GM21447 (cell line): ENCODE measurements around the gene RGP1.
A peak's percentile ranks its signal among the peaks of the same experiment; 100 is the strongest.

ENCODE experiments used
- ATAC-seq: cut with Tn5 transposase; IDR thresholded peaks from one replicate; pipeline ENCODE4 v1.9.1; 2021; ENCODE audit not compliant: unreplicated experiment

Gene RGP1

DNA sequence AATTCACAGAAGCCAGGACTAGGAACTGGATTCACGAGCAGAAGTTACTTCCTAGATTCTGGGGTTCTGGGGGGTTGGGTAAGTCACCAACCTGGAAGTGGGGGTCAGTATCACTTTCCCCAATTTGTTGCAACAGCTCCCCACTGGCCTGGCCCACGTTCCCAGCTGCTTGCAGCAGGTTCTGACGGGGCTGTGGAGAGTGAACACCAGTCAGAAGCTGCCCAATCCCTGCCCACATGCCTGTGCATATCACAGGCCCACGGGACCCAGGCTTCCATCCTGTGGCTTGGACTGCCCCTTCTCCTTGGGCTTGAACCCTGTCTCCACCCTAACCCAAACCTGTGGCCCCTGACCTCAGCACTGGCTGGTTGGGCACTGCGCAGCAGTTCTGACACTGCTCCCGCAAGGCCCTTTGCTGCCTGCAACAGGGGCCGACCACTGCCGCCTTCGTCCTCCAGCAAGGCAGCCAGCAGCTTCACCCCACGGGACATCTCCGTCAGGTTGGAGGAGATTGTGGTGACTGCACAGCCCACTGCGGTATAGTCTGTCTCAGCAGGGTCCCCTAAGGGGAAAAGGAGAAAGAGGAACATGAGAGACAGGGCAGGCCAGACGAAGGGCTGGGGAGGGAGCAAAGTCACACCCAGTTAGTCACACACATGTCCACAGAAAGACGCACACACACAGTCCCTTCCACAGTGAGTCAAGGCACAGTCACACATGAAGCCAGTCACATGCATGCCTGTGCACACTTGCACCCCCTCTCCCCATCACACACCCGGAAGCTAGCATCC is 30.2 kb upstream of the RGP1 start:
- ATAC-seq = no peak

DNA sequence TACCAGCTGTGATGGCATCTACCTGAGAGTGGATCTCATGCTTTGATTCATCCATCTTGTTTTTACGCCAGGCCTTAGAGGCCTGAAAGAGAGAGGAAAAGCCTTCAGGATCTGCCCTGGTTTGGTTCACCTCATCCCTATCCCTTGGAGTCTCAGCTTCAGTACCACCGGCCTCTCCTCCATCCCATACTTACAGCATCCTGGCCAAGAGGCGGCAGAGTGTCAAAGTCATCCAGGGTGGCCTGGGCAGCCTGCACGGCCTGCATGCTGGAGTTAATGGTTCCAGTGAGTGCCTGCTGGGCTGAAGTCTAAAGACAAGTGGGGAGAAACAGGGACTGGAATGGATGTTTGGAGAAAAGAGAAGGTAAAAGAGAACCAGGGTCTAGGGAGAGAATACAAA is 29.5 kb upstream of the RGP1 start:
- no peak for ATAC-seq

DNA sequence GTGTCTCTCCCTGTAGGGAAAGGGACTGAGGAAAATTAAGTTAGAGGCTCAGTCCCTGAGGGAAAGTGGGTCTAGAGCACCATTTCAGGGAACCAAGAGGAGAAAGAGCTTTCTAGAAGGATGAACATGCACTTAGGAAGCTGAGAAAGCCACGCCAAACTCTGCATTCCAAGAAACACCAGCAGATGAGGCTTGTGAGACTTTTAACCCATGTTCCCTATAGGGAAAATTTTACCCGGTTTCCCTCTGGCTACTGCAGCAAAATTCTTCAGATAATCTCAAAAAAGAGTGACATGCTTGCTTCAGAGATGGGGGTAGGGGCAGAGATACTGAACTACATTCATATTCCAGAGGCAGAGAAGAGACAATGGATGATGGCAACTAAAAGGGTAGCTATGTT is 25.7 kb upstream of the RGP1 start:
- ATAC-seq = no peak

DNA sequence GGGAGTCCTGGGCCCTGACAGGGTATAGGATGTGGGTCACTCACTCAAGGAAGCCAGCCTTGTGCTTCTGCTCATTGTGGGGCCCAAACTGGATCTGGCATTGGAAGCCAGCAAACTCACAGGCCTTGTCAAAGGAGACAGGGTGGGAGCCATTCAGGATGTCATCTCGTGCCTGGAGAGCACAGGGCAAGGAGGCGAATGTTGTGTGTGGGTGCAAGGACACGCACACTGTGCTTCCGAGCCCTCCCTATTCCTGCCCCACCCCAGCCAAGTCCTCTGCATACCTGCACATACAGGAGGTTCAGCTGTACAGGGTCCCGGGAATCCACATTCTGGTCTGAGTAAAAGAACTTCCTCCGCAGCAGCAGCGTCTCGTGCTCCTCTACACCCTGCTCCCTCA is 25.2 kb upstream of the RGP1 start:
- no peak for ATAC-seq

DNA sequence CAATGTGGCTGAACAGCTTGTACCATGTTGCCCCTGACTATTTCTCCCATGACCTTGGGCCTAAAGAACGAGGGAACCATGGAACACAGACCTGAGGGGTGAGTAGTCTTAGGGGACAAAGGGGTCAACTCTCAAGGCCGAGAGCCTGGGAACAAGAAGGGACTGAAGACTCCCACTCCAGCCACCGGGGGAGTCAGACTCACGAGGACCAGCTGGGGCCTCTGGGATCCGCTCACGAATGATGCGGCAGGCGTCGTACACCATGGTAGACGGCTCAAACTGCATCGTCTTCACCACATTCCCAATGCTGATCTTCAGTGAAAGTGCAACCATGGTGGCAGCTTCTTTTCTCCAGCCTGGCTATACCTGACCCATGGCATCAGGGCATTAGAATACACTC is 23.7 kb upstream of the RGP1 start:
- ATAC-seq = no peak

DNA sequence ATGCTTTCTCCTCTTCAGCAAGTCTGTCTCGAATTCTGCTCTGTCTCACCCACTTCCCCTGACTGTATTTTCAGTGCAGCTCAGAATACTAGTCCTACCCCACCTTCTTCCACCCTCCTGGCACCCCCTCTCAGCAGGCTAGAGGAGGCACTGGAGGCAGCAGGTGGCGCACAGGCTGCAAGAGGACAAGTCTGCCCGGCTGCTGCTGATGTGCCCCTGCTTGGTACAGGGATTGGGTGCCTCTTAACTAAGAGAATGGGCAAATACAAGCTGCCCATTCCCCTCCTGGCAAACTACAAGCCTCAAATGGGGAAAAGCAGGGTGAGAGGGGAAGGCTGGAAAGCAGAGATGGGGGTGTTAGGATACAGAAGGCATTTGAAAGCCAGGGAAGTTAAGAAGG is 22.2 kb upstream of the RGP1 start:
- no peak for ATAC-seq

DNA sequence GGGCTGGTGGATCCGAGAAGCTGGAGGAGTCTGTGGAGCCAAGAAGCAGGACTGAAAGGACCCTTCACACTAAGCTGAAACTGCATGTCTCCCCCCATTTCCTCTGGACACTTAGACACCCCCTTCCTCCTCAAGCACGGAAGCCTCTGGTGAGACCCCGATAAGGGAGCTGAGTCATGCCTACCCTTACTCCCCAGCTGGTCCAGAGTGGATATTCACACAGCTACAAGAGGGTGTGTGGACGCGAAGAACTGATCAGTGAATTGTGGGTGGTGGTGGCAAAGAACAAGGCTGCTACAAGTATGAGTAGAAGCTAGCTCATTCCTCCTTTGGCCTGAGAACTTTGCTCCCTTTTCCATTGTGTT is 21.4 kb upstream of the RGP1 start:
- no peak for ATAC-seq

DNA sequence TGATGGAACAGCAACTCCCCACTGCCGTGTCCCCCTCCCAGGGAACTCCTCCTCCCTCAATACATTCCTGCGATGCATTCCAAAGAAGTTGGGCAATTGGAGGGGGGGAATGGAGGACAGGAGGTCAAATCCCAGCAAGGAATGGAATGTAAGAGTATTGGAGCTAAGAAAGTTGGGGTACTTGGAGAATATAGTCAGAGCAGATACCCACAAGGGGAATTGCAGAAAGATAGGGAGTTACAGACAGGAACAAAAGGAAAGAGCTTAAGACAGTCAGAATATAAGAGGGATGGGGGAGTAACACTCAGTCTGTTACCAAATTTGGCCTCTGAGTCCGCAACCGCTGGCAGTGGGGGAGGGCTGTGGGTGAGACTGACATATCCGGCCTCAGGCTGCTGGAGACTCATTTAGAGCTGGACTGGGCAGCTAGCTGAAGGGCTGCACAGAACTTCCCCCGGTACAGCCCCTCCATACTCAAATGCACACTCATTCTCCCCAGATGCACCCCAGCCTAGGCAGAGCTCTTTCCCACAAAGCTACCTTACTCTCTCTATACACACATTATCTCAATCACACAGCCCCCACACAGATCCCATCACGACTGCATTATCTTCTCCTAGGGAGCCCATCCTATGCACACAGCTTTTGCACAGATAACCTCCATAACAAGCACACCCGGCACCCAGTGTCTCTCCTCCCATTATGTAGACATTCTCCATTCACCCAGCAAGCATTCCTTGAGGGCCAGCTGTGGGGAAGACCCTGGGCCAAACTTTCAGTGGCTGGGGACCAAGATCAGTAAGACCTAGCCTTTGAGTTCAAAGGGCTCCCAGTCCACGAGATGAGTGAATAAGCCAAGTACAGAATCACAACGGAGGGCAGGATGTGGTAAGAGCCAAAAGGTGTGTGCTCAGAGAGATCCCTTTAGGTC is 20.8 kb upstream of the RGP1 start:
- ATAC-seq = peak; percentile 20

DNA sequence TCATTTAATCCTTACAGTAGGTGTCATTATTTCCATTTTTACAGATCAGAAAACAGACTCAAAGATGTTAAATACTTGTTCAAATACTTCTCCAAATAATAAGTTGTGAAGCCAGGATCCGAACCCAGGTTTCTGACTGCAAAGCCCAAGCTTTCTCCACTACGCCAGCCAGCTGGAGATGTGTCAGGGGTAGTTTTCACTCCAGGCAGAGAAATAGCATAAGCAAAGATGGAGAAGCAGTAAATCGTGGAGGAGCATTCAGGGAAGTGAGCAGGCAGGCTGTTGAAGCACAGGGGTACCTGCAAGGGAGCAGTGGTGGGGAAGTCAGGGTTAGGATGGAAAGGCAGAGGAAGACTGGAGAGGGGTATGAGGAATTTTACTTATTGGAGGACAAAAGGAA is 20.0 kb upstream of the RGP1 start:
- no peak for ATAC-seq

DNA sequence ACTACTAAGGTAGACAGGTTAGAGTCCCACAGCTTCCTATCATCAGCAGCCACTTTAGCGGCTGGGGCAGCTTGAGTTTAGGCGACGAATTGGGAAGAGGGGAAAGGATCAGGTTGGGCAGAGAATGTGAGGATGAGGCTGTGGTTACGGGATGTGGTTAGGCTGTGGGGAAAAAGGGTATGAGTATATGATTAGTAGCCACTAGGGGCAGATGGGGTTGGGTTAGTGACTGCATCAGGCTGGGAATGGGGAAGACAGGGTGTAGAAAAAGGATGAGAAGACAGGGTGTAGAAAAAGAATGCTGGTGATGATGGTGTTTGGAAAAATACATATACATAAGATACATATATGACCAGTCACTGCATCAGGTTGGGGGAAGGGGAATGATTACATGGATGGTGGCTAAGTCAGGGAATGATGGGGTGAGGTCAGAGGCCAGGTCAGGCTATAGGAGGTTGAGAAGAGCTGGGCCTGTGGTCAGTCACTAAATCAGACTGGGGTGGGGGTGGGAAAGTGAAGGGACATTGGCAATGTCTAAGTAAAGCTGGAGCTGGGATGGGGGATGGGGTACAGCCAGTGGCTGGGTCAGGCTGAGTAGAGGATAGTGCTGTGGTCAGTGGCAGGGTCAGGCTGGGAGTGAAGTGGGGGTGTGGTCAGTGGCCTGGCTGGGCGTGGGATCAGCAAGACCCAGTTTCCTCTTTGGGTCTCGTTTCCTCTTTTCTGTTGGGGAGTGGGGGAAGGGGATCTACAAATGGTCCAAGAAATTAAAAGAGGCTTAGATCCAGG is 19.2 kb upstream of the RGP1 start:
- no peak for ATAC-seq

DNA sequence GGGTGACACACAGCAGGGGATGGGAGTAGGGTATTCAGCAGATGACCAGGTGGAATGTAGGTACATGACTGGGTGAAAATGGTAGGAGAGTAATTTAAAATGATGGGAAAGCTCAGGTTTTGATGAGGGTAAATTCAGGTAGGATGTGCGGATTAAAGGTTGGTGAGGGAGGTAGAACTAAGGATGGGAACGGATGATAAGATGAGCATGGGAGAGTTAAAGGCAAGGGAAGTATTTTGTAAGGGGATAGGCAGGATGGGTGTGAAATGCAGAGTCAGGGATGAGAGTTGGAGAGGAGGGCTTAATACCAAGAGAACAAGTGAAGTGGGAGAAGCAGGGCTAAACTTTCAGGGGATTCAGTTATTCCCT is 18.6 kb upstream of the RGP1 start:
- no peak for ATAC-seq

DNA sequence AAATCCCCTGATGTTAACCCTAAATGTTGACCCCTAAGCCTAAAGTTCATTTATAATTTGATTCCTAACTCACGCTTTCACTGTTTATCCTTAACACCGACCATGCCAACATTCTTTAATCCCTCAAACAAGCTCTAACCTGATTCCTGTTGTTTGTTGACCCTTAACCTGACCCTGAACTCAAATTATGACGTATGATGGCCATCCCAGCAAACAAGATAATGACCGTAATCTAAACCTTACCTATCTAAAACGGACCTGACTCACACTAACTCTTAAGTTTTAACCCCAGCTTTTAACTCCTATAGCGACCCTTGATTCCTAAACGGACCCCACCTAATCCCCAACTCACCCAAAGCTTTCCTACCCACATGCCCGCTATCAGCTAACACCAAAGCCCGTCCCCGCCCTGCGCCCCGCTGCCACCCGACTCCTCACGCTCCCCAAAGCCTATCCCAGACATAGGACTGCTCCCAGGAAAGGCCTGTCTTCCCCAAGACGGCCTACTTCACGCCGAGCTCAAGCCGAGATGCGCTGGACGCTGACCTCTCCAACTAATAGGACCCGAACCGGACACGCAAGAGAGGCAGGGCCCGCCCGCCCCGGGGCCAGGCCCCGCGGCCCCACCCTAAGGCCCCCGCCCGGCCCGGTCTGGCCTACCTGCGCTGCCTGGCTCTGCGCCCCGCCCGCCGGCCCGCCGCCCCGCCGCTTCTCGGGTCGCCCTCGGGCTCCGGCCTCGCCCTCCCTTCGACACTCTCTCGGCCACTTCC is 17.5 kb upstream of the RGP1 start:
- ATAC-seq = no peak

DNA sequence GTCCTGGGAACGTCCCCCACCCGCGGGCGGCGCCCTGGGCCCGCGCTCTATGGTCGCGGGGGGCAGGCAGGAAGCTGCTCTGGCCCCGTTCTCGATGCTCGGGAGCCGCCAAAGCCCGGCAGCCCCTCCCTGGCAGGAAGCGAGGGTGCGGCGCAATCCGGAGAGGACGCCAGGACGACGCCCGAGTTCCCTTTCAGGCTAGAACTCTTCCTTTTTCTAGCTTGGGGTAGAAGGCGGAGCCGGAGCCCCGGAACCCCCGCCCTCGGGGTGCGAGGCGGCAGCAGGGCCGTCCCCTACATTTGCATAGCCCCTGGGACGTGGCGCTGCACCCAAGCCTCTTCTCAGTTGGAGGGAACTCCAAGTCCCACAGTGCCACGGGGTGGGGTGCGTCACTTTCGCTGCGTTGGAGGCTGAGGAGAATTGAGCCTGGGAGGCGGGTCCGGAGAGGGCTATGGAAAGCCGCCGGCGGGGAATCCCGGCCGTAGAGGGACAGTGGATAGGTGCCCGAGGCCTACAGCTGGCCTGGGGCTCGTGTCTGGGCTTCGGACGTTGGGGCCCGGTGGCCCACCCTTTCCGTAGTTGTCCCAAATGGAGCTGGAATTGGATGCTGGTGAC is 16.8 kb upstream of the RGP1 start, which contains the start of the genes CREB3 and TLN1:
Gene CREB3 (plus strand): TSS at position 482 of the 615 bp plus-strand sequence. CDS start 107 bp downstream, at position 589.
Gene TLN1 (minus strand): TSS at position 11 of the 615 bp plus-strand sequence. CDS start 6,501 bp downstream, outside the sequence.
- peak; percentile 71 for ATAC-seq

DNA sequence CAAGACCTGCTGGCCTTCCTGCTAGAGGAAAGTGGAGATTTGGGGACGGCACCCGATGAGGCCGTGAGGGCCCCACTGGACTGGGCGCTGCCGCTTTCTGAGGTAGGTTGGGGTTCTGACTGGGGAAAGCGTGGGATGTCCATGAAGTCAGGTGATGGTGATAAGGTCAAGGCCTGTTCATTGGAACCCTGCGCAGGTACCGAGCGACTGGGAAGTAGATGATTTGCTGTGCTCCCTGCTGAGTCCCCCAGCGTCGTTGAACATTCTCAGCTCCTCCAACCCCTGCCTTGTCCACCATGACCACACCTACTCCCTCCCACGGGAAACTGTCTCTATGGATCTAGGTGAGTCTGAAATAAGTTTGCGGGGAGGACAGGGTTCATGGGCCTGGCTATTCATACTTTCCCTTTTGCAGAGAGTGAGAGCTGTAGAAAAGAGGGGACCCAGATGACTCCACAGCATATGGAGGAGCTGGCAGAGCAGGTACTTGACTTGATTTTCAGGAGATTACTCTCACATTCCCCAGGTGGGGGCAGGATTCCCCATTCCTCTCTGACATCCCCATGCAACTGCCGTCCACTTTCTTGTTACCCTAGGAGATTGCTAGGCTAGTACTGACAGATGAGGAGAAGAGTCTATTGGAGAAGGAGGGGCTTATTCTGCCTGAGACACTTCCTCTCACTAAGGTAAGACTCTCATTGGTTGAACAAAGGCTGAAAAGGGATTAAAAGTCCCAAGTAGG is 16.1 kb upstream of the RGP1 start:
- no peak for ATAC-seq

DNA sequence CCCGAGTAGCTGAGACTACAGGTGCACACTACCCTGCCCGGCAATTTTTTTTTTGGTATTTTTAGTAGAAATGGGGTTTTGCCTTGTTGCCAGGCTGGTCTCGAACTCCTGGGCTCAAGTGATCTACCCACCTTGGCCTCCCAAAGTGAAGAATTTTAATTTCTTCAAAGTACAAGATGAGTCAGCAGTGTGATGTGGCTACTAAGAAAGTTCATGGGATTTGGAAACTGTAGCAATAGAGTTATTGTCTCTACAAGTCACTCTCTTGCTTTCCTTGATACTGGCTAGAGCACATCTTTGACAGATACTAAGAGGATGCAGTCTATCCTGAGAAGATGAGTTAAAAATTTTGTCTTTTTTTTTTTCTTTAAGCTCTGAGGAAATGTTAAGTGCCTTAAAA is 15.0 kb upstream of the RGP1 start:
- ATAC-seq = no peak

DNA sequence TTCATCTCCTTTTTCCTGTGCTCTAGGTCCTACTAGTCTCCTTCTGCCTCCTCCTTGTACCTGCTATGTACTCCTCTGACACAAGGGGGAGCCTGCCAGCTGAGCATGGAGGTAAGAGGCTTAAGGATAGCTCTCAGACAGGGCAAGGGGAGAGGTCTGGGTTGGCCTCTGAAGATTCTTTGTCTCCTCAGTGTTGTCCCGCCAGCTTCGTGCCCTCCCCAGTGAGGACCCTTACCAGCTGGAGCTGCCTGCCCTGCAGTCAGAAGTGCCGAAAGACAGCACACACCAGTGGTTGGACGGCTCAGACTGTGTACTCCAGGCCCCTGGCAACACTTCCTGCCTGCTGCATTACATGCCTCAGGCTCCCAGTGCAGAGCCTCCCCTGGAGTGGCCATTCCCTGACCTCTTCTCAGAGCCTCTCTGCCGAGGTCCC is 12.9 kb upstream of the RGP1 start:
- no peak for ATAC-seq

DNA sequence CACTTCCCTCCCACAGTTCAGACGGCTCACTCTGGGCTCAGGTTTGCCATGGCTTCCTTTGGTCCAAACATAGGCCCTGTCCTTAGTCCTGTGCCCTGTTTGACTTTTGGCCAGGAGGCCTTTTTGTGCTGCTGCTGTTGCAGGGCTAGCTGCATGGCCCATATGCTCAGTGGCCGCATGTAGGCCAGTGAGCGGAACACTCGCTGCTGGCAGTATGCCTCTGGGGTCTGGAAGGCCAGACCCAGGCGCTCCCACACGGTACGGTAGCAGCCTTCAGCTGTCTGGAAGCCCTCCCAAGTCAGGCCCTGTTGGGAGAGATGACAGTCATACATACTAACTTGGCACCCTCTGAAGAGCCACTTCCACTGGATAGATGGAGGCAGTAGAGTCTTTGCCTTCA is 11.9 kb upstream of the RGP1 start:
- no peak for ATAC-seq

DNA sequence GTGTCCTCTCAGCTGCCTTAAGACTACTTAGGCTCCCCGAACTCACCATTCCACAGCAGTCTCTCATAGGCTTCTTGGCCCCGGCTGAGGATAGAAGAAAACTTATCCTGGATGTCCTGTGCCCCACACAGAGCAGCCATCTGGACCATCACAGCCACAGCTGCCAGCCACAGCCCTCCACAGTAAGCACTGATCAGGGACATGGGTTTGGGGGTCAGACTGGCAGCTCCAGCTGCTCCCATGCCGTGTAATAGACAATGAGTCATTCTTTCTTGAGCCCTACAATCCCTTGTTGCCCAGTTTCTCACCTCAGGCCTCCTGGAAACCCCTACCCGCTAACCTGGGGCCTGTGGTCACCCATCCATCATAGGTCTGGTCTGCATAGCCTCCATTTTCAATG is 10.9 kb upstream of the RGP1 start:
- no peak for ATAC-seq

DNA sequence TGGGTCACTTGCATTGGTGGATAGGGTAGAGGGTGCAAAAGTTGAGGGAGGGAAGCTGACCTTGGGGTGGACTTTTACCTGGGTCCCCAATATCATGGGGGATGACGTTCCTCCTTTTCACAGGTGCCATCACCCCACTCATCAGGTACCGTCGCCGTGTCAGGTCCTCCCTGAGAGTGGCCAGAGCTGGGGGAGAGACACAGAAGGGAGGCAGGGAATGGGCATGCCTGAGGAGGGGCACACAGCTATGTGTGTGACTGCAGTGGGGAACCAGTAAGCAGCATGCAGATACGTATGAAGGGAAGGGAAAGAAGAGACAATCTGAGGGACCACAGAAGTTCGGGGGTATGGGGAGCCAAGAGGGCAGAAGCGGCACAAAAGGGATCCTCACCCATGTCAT is 10.2 kb upstream of the RGP1 start:
- ATAC-seq = no peak
